Gastroesophageal sphincter (tissue), 4 donors: ENCODE measurements around the gene HNF1B. TPM values are rescaled to one million over a fixed set of nuclear protein-coding genes. Genes with fewer than 3 reads are reported as not detected.

Source experiments
- ATAC-seq: fragments of 150-250 bp; one replicate; pipeline ENCODE4 v1.9.1; 2016; ENCODE audit warnings: mild to moderate bottlenecking, moderate library complexity
- H3K27ac ChIP-seq, 4 donors: fragments of 200-600 bp; sonication (generic) in 3 of 4; 1 replicate in 3 of 4; 2 replicates in 1 of 4; pipeline ENCODE4 v1.5.1; 2016 to 2019
- H3K27me3 ChIP-seq: fragments of 200-600 bp; sonication (generic); one replicate; pipeline ENCODE4 v1.5.1; 2019
- H3K36me3 ChIP-seq, 2 donors: fragments of 200-600 bp; sonication (generic); one replicate each; pipeline ENCODE4 v1.5.1; 2019; ENCODE audit warnings: control low read depth in 1 of 2
- H3K4me1 ChIP-seq, 3 donors: fragments of 200-600 bp; sonication (generic); 1 replicate in 2 of 3; 2 replicates in 1 of 3; pipeline ENCODE4 v1.5.1; 2016 to 2019; ENCODE audit warnings: control low read depth in 2 of 3
- H3K4me3 ChIP-seq, 2 donors: fragments of 200-600 bp; sonication (generic); one replicate each; pipeline ENCODE4 v1.5.1; 2019; ENCODE audit warnings: mild to moderate bottlenecking in 1 of 2, moderate library complexity in 1 of 2
- H3K9me3 ChIP-seq, 3 donors: fragments of 200-600 bp; sonication (generic); one replicate each; pipeline ENCODE4 v1.5.1; 2017 to 2019; ENCODE audit warnings: control low read depth in 2 of 3
- EP300 ChIP-seq: sonication (generic); formaldehyde crosslinking; IDR thresholded peaks from one replicate; pipeline ENCODE4 v1.6.1; 2017; ENCODE audit warnings: antibody characterized with exemption, mild to moderate bottlenecking
- POLR2A ChIP-seq, 2 donors: fragments of 450-650 bp; IDR thresholded peaks; one replicate each; pipeline ENCODE4 v1.6.1; 2017; ENCODE audit warnings: antibody characterized with exemption in 2 of 2, mild to moderate bottlenecking in 2 of 2, moderate library complexity in 1 of 2
- POLR2AphosphoS5 ChIP-seq: sonication (generic); formaldehyde crosslinking; IDR thresholded peaks from one replicate; pipeline ENCODE4 v1.6.1; 2017; ENCODE audit warnings: antibody characterized with exemption
- WGBS, 2 donors: methylation state at CpG; one replicate each; pipeline ENCODE4 v1.1.5; 2018; ENCODE audit warnings: low coverage in 1 of 2; 5-methylcytosine and 5-hydroxymethylcytosine counted together
- total RNA-seq, 4 donors: library from RNA; depleted of rRNA; stranded (reverse); fragments of >200 nt; gene quantifications; one replicate each; pipeline ENCODE4 v1.1.0, GENCODE V29; 2016
- TF ChIP-seq, protein P1 (sequence below), 4 experiments: fragments of 200-600 bp in 2 of 4; fragments of 450-650 bp in 2 of 4; sonication (generic) in 1 of 4; IDR thresholded peaks; one replicate each; pipeline ENCODE4 v1.5.1; 2017 to 2019; ENCODE audit warnings: antibody characterized with exemption in 4 of 4, mild to moderate bottlenecking in 2 of 4, moderate library complexity in 2 of 4

HNF1B gene, protein sequence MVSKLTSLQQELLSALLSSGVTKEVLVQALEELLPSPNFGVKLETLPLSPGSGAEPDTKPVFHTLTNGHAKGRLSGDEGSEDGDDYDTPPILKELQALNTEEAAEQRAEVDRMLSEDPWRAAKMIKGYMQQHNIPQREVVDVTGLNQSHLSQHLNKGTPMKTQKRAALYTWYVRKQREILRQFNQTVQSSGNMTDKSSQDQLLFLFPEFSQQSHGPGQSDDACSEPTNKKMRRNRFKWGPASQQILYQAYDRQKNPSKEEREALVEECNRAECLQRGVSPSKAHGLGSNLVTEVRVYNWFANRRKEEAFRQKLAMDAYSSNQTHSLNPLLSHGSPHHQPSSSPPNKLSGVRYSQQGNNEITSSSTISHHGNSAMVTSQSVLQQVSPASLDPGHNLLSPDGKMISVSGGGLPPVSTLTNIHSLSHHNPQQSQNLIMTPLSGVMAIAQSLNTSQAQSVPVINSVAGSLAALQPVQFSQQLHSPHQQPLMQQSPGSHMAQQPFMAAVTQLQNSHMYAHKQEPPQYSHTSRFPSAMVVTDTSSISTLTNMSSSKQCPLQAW
- total RNA-seq: not detected

DNA sequence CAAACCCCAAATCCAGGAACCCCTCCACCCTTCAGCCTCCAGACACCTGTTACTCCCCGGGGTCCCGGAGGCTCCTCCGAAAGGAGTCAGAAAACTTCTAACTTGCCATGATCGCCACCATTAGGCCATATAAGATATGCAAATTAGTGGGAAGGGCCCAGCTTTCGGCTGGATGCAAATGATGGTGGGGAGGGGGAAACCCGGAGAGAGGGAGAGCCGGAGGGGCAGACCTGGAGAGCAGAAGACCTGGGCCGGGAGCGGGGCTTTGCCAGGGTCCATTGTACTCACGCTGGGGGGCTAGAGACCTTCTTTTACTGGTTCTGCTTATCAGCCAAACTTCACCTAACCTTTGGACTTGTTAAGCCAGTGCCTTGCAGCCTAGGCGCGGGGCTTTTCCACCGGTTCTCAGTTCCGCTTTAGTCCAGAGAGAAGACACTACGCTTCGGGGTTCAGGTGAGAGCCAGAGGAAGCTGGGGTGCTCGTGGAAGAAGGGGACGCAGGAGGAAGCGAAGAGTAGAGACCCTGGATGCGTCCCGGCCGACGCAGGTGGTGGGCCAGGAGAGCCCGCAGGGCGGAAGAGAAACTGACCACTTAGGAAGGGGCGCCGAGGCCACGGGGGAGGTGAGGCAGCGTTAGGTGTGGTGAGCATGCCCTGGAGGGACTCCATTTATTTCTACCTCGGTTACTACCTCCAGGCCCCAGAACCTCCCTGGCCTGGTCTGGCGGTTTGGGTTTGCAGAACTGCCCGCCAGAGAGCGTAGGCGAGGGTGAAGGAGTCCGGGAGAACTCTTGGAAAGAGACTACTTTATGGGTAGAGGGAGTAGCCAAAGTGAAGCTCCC is at the start of gene HNF1B:
Gene HNF1B (minus strand): TSS at position 99 of the 840 bp plus-strand sequence. CDS start 175 bp downstream, outside the sequence.
- Histone ChIP-seq H3K4me3 (no peak within 1 kb of the TSS), H3K36me3 (no peaks in the 10 kb centered on the region), H3K27ac (no peak within 1 kb of the TSS), H3K4me1 (peaks cover 0 to 38% (median 15%) of the 10 kb centered on the region in 3 donors), H3K9me3 (no peaks in the 10 kb centered on the region), H3K27me3 (peaks cover 83% of the 10 kb centered on the region)
- no peak for ATAC-seq
- no peak for TF ChIP-seq POLR2A (IDR thresholded peaks at IDR 0.05)
- TF ChIP-seq EP300: no peak
- TF ChIP-seq POLR2AphosphoS5: no peak
- TF ChIP-seq, protein P1, sequence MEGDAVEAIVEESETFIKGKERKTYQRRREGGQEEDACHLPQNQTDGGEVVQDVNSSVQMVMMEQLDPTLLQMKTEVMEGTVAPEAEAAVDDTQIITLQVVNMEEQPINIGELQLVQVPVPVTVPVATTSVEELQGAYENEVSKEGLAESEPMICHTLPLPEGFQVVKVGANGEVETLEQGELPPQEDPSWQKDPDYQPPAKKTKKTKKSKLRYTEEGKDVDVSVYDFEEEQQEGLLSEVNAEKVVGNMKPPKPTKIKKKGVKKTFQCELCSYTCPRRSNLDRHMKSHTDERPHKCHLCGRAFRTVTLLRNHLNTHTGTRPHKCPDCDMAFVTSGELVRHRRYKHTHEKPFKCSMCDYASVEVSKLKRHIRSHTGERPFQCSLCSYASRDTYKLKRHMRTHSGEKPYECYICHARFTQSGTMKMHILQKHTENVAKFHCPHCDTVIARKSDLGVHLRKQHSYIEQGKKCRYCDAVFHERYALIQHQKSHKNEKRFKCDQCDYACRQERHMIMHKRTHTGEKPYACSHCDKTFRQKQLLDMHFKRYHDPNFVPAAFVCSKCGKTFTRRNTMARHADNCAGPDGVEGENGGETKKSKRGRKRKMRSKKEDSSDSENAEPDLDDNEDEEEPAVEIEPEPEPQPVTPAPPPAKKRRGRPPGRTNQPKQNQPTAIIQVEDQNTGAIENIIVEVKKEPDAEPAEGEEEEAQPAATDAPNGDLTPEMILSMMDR (IDR thresholded peaks at IDR 0.05): no peak
- 2 to 3% methylated on average over 7 to 17 of the region's 35 CpGs for WGBS, 2 donors

DNA sequence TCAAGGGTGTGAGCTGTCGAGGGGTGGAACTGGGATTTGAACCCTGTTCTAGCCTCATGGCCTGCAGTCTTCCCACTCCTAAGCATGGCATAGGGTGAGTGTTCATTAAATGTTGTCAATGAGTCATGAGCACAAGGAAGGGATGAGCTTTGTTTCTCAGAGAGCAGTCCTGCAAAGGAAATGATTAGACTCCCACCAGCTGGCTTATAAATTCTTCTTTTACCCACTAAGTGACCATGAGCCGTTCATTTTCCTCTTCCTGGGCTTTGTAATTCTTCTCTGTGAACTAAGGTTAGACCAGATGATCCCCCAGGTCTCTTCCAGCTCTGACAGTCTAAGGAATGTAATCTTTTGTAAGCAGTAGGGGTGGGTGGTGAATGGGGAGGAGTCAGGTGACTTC is 47.9 kb upstream of the HNF1B start:
- 48 to 71% methylated on average over 1 to 2 of the region's 2 CpGs for whole genome bisulfite sequencing, 2 donors
- H3K4me1 ChIP-seq: no peaks in the 10 kb centered on the region
- peaks cover 60% of the 10 kb centered on the region for H3K27me3 ChIP-seq
- ATAC-seq: no peak
- TF ChIP-seq, protein P1 (IDR thresholded peaks at IDR 0.05): no peak
- no peak for TF ChIP-seq EP300
- TF ChIP-seq POLR2AphosphoS5: no peak
- no peak for TF ChIP-seq POLR2A (IDR thresholded peaks at IDR 0.05)
- no peak overlapping the region for H3K27ac ChIP-seq
- peaks cover 0 to 3% (median 0%) of the 10 kb centered on the region in 3 donors for H3K9me3 ChIP-seq
- H3K4me3 ChIP-seq: no peak overlapping the region
- H3K36me3 ChIP-seq: no peaks in the 10 kb centered on the region

DNA sequence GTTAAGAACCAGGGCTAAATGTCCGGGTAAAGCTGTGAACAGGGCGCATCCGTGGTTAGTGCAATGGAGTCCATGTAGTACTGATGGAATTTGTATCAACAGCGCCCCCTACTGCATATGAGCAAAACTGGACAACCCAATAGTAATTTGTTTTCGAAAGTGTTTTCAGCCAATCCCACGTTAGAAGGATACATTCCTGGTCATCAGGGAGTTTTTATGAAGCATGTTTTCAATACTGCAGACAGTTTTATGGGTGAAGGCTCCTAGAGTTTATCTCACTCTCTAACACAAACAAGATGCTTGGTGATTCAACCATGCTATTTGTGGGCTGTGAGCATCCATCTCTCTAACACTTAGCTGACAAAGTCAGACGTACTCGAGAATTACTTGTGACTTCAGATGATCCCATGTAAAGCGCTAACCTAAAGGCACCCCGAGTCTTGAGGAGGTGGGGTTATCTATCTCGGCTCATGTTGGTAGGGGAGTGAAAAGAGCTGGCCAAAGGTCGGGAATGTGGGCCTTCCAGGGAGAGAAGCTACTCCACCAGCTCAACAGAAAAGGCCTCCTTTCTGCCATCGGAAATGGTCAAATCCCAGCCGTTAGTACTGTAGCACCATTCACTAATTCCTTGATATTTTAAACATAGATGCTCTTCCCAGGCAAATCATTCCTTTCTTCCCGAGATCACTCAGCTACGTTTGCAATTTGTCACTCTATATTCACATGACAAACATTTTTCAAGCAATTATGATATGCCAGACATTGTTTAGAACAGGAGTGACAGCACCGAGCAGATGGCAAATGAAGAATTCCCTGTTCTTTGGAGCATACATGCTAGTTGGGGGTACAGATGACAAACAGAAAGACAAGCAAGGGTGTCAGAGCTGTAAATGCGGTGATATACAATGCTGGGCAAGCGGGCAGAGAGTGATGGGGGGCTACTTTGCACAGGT is 46.9 kb upstream of the HNF1B start:
- no peaks in the 10 kb centered on the region for H3K4me1 ChIP-seq
- no peaks in the 10 kb centered on the region for H3K36me3 ChIP-seq
- no peak for ATAC-seq
- H3K4me3 ChIP-seq: no peak overlapping the region
- peaks cover 52% of the 10 kb centered on the region for H3K27me3 ChIP-seq
- WGBS, 2 donors: 60 to 64% methylated on average over 13 to 19 of the region's 19 CpGs
- TF ChIP-seq EP300: no peak
- TF ChIP-seq, protein P1 (IDR thresholded peaks at IDR 0.05): peak in 1 of 4 experiments; percentile 32
- TF ChIP-seq POLR2AphosphoS5: no peak
- TF ChIP-seq POLR2A (IDR thresholded peaks at IDR 0.05): no peak
- no peaks in the 10 kb centered on the region for H3K9me3 ChIP-seq
- H3K27ac ChIP-seq: no peak overlapping the region

DNA sequence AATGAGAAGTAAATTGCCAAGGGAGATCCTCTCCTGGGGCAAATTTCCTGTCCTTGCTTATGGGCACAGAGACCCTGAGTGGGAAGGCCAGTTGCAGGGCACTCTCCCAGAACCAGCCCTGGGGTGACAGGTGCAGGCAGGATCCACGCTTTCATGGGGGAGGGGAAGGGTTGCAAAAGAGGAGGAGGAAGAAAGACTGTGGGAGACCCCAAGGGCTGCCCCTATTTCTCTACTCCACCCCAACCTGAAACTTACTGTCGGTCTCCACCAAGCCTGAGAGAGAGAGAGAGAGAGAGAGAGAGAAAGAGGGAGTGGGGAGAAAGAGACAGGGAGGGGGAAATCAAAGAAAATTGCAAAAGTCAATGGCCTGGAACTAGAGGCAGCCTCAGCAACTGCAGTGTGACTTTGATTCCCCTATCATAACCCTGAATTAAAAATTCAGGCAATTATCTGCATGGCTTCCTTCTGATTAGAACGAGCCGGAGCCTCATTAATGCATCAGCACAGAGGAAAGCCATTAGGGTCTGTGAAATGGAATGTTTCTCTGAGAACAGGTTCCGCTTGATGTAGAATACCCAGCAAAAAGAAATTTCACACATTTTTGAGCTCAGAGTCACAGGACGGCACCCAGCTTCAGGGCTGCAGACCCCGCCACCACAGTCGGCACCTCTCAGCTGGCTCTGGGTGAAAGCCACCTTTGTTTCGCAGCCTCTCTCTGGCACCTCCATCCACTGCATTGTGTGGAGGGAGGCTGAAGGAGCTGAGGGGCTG is 45.1 kb upstream of the HNF1B start:
- TF ChIP-seq EP300 (no peak), POLR2AphosphoS5 (no peak)
- ATAC-seq: no peak
- 40 to 70% methylated on average over 1 to 3 of the region's 9 CpGs for WGBS, 2 donors
- H3K9me3 ChIP-seq: no peaks in the 10 kb centered on the region
- H3K27me3 ChIP-seq: peaks cover 42% of the 10 kb centered on the region
- H3K4me3 ChIP-seq: no peak overlapping the region
- no peaks in the 10 kb centered on the region for H3K36me3 ChIP-seq
- no peaks in the 10 kb centered on the region for H3K4me1 ChIP-seq
- H3K27ac ChIP-seq: no peak overlapping the region
